GM12864 (cell line): Measurements from ENCODE around the gene DDN.
A peak's percentile ranks its signal among the peaks of the same experiment; 100 is the strongest.

Experiments
- DNase-seq: peaks from one replicate; pipeline ENCODE4 v3.0.0-alpha.2; 2011; ENCODE audit warnings: low read depth
- H3K4me3 ChIP-seq: 2 replicates; pipeline ENCODE4 v1.5.1; 2011; ENCODE audit warnings: mild to moderate bottlenecking, low read depth, low read length, control low read depth
- TF ChIP-seq, protein P1 (sequence below): IDR thresholded peaks from 2 replicates; pipeline ENCODE4 v1.5.1; 2011; ENCODE audit warnings: low read depth, mild to moderate bottlenecking, moderate library complexity, low read length, control low read depth, inconsistent platforms; ENCODE audit errors: missing control alignments

DDN gene

DNA sequence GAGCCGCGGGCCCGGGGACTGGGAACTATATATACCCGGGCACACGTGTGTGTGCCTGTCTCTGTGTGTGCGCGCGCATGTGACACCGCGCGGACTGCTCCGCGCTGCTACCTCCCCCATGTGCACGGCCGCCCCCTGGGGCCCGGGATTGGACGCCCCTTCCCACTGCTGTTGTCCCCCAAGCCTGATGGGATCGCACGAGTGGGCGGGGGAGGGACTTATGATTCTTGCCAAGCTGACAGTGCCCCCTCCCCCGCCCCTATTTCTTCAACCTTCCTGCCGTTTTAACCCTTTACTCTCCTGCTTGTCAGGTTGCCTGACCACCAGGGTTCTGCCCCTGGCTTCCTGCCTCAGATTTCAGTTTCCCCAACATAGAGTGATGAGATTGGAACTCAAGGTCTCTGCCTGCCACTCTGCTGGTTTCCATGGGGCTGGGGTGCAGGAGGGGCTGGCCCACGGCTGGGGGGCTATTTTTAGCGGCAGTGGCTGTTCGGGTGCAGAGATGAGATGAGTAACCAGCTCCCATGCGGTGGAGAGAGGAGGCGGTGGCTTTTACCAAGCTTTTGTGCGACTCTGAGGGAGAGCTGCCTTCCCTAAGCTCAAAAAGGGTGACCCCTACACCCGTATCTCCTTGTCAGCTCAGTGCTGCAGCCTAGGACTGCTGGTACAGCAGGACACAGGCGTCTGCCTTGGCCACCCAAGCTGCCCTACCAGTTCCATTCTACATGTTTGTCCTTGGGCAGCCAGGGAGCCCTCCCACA, at the start of gene DDN:
Gene DDN, minus strand, starts transcription at position 5 of the 761 bp plus-strand sequence. CDS start 88 bp downstream, outside the sequence.
- H3K4me3 ChIP-seq: peak within 1 kb of the TSS; percentile 66
- TF ChIP-seq, protein P1, sequence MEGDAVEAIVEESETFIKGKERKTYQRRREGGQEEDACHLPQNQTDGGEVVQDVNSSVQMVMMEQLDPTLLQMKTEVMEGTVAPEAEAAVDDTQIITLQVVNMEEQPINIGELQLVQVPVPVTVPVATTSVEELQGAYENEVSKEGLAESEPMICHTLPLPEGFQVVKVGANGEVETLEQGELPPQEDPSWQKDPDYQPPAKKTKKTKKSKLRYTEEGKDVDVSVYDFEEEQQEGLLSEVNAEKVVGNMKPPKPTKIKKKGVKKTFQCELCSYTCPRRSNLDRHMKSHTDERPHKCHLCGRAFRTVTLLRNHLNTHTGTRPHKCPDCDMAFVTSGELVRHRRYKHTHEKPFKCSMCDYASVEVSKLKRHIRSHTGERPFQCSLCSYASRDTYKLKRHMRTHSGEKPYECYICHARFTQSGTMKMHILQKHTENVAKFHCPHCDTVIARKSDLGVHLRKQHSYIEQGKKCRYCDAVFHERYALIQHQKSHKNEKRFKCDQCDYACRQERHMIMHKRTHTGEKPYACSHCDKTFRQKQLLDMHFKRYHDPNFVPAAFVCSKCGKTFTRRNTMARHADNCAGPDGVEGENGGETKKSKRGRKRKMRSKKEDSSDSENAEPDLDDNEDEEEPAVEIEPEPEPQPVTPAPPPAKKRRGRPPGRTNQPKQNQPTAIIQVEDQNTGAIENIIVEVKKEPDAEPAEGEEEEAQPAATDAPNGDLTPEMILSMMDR: no peak

DNA sequence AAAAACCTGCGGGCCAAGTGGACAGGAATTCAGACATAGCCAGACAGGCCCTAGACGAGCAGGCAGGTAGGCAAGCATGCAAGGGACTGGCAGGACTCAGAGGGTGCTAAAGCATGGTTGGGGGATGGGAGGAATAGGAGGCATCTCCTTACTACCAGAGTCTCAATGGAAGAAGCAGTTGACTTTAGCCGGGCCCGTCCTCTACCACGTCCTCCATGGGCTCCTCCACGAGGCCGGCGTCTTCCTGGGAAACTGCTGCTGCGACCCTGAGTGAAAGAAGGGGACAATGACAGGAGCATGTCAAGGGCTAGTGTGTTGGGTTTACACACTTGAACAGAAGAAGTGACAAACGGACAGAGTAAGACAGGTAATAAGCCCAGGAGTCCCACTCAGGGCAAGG, 49.8 kb upstream of the DDN start:
- DNase-seq: no peak
- H3K4me3 ChIP-seq: no peak overlapping the region
- TF ChIP-seq, protein P1: no peak

More for the DNA sequence above, at the start of gene DDN:
- DNase-seq: no peak

DNA sequence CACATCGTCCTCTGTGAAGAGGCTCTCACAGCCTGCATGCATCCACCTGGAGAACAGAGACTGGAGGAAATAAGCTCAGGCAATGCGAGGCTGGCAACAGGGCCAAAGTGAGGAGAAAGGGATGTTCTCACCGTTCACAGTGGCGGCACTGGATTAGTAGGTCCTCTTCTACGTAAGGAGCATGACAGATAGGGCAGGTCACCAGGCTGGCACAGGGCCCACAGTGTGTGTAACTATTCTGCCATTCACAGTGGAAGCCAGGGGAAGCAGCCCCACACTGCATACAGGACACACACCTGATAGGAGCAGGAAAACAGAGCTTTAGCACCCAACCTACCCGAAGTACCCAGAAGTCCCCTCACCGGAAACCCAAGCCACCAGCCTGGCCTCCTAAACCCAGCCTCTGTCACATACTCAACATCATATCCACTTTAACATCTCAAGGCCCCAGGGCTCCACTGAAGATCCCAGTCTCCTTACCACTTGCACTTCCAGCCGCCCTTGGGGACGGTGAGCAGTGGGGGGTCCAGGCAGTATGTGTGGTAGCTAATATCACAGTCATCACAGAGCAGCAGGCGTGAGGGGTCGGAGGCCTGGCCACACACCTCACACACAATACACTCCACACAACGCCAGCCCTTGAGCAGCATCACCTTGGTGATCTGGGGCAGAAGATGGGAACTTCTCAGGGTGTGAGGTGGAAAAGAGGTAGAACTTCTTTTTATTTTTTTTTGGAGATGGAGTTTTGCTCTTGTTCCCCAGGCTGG, 47.1 kb upstream of the DDN start:
- no peak overlapping the region for H3K4me3 ChIP-seq
- TF ChIP-seq, protein P1: no peak
- DNase-seq: no peak

- H3K4me3 ChIP-seq: no peak overlapping the region
- TF ChIP-seq, protein P1: no peak
- DNase-seq: no peak
Observed at GRCh38 chr12:49044660-49045059, 45.5 kb upstream of the DDN start.

DNA sequence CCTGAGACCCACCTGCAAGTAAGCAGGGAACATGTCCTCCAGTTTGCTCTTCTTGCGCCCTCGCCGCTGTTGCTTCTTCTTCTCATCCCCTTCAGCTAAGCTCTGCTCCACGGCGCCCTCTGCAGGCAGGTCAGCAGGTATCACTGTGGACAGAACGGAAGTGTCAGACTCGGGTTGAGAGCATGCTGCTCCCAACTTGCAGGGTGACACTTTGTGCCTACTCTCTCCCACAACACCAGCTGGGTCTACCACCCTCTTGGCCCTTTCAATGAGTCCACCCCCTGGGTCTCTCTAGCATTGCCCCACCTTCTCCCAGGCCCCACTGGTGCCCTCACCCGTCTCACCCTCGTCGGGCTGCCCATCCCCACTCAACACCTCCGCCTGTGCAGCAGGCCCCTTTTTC, 44.7 kb upstream of the DDN start:
- no peak for DNase-seq
- no peak overlapping the region for H3K4me3 ChIP-seq
- TF ChIP-seq, protein P1: peak; percentile 87

GRCh38 chr12:49043241-49043640, 44.1 kb upstream of the DDN start:
- TF ChIP-seq, protein P1: no peak
- no peak for DNase-seq
- no peak overlapping the region for H3K4me3 ChIP-seq
